HepG2 (cell line): Measurements from ENCODE around the gene BAIAP2L2. TPM values are rescaled to one million over a fixed set of nuclear protein-coding genes. Genes with fewer than 3 reads are reported as not detected.
A peak's percentile ranks its signal among the peaks of the same experiment; 100 is the strongest.

Experiments used
- BCL6 ChIP-seq: IDR thresholded peaks from 2 replicates; pipeline ENCODE4 v1.6.1; 2016; ENCODE audit warnings: missing genetic modification reagents, missing compliant biosample characterization
- E2F2 ChIP-seq: sonication (generic); formaldehyde crosslinking; IDR thresholded peaks from 2 replicates; pipeline ENCODE4 v1.4.0; 2020; ENCODE audit warnings: missing genetic modification reagents, borderline replicate concordance
- HOXA3 ChIP-seq: sonication (generic); formaldehyde crosslinking; IDR thresholded peaks from 2 replicates; pipeline ENCODE4 v1.5.0; 2020; ENCODE audit warnings: missing genetic modification reagents
- KLF12 ChIP-seq: sonication (generic); formaldehyde crosslinking; IDR thresholded peaks from 2 replicates; pipeline ENCODE4 v1.4.0; 2020; ENCODE audit warnings: missing genetic modification reagents, borderline replicate concordance
- MLXIP ChIP-seq: sonication (generic); formaldehyde crosslinking; IDR thresholded peaks from 2 replicates; pipeline ENCODE4 v1.9.0; 2021; ENCODE audit warnings: missing genetic modification reagents, borderline replicate concordance
- NFATC3 ChIP-seq: sonication (generic); formaldehyde crosslinking; IDR thresholded peaks from 2 replicates; pipeline ENCODE4 v1.5.1; 2020; ENCODE audit warnings: mild to moderate bottlenecking, missing genetic modification reagents
- NONO ChIP-seq, 2 experiments: fragments of 450-650 bp in 1 of 2; sonication (generic) in 1 of 2; formaldehyde crosslinking in 1 of 2; IDR thresholded peaks in 1 of 2; conservative IDR thresholded peaks in 1 of 2; 2 replicates each; pipeline versions ENCODE4 v1.6.1 to v1.8.0; 2017 to 2022; ENCODE audit warnings: mild to moderate bottlenecking in 1 of 2, missing genetic modification reagents in 1 of 2, moderate library complexity in 1 of 2
- PHF21A ChIP-seq: sonication (generic); formaldehyde crosslinking; IDR thresholded peaks from 2 replicates; pipeline ENCODE4 v1.5.0; 2020; ENCODE audit warnings: mild to moderate bottlenecking, missing genetic modification reagents
- RERE ChIP-seq: IDR thresholded peaks from 2 replicates; pipeline ENCODE4 v1.6.1; 2016; ENCODE audit warnings: low read depth, missing genetic modification reagents, missing compliant biosample characterization
- RFX3 ChIP-seq: IDR thresholded peaks from 2 replicates; pipeline ENCODE4 v1.6.1; 2016; ENCODE audit warnings: missing biosample characterization, missing genetic modification reagents
- SALL1 ChIP-seq: sonication (generic); formaldehyde crosslinking; IDR thresholded peaks from 2 replicates; pipeline ENCODE4 v1.8.0; 2022; ENCODE audit warnings: mild to moderate bottlenecking, missing genetic modification reagents
- TEAD3 ChIP-seq: optimal IDR thresholded peaks from 2 replicates; pipeline ENCODE3; 2016; ENCODE audit warnings: borderline replicate concordance
- ZBTB37 ChIP-seq: sonication (generic); formaldehyde crosslinking; IDR thresholded peaks from 2 replicates; pipeline ENCODE4 v1.4.0; 2020; ENCODE audit warnings: mild to moderate bottlenecking, missing genetic modification reagents
- ZFP36L1 ChIP-seq: sonication (generic); formaldehyde crosslinking; IDR thresholded peaks from 2 replicates; pipeline ENCODE4 v1.8.0; 2022; ENCODE audit warnings: mild to moderate bottlenecking, missing genetic modification reagents, moderate library complexity
- ZNF264 ChIP-seq: sonication (generic); formaldehyde crosslinking; IDR thresholded peaks from 2 replicates; pipeline ENCODE4 v1.4.0; 2020; ENCODE audit warnings: missing genetic modification reagents
- ZNF747 ChIP-seq: sonication (generic); formaldehyde crosslinking; IDR thresholded peaks from 2 replicates; pipeline ENCODE4 v1.8.1; 2023; ENCODE audit warnings: missing genetic modification reagents, mild to moderate bottlenecking, borderline replicate concordance
- polyA plus RNA-seq, 8 experiments: library from polyadenylated mRNA; depleted of rRNA in 3 of 8; stranded (reverse) in 7 of 8; unstranded in 1 of 8; fragments of >200 nt; fragmentation: Illumina TruSeq in 4 of 8; extraction: Trizol in 4 of 8; gene quantifications; 2 replicates each; pipeline versions ENCODE4 v1.2.1 to v1.2.3, GENCODE V29; 2011 to 2016; ENCODE audit warnings: low read depth in 4 of 8, missing spikeins in 1 of 8, mixed read lengths in 1 of 8; ENCODE audit not compliant: insufficient read depth in 1 of 8
- total RNA-seq, 5 experiments: library from RNA; depleted of rRNA; stranded (reverse); fragments of >200 nt; fragmentation: Illumina TruSeq; extraction: Trizol; gene quantifications; 2 replicates each; pipeline ENCODE4 v1.2.3, GENCODE V29; 2016; ENCODE audit warnings: low read depth in 1 of 5

BAIAP2L2 gene
- total and polyA plus RNA-seq, 2 of the 13 experiments (the other 11 are each of a cell fraction or from before 2014, with no cell fraction given) = 4.4 to 7.5 TPM

GRCh38 chr22:38056969-38057891 lies 53.3 kb downstream of the BAIAP2L2 start, which contains the start of gene PICK1 (continued):
- TF ChIP-seq ZBTB37 (CRISPR knock-in tag) (no peak), TEAD3 (CRISPR knock-in tag) (peak; percentile 41), HOXA3 (peak; percentile 95), ZNF747 (CRISPR knock-in tag) (no peak; the same call in 1 of the 2 replicates), ZFP36L1 (CRISPR knock-in tag) (0 out of 2 replicates have a peak, but pooled peaks have one; percentile 25), MLXIP (CRISPR knock-in tag) (no peak), RERE (CRISPR knock-in tag) (no peak), BCL6 (no peak; the same call in 1 of the 2 replicates), SALL1 (CRISPR knock-in tag) (peak; percentile 85), NFATC3 (CRISPR knock-in tag) (no peak), RFX3 (CRISPR knock-in tag) (peak; percentile 93), PHF21A (CRISPR knock-in tag) (peak; percentile 78), KLF12 (CRISPR knock-in tag) (no peak), E2F2 (0 out of 2 replicates have a peak, but pooled peaks have one; percentile 51), NONO (IDR thresholded peaks at IDR 0.05) (no peak), NONO (CRISPR knock-in tag; conservative IDR thresholded peaks at IDR 0.05) (peak; percentile 68; the same call in 1 of the 2 replicates), ZNF264 (no peak)
